ENCODE measurements around the gene PNPLA3.
"Not testable (repeated sequence)": the region's sequence is repeated elsewhere in the genome, so short reads cannot be mapped to it uniquely, and the experiment has no call there.

PNPLA3 gene

DNA sequence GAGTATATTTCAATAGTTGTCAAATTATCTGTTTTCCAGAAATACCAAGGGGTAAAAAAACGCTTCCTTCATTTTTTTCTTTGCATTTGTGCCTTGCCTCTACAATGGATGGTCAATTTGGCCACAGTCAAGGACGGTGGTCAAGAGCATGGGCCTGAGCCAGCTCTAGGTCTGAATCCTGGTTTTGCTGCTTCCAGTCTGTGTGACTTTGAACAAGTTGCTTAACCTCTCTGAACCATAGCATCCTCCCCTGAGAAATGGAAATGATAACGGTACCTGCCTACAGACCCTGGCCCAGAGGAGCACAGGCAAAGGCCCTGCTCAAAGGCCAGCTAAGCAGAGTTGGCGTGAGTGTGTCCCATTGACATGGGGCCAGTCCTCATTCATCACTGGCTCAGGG is 34.9 kb upstream of the PNPLA3 start:
- no peak overlapping the region for H3K27ac ChIP-seq
- no peak overlapping the region for H3K4me3 ChIP-seq

DNA sequence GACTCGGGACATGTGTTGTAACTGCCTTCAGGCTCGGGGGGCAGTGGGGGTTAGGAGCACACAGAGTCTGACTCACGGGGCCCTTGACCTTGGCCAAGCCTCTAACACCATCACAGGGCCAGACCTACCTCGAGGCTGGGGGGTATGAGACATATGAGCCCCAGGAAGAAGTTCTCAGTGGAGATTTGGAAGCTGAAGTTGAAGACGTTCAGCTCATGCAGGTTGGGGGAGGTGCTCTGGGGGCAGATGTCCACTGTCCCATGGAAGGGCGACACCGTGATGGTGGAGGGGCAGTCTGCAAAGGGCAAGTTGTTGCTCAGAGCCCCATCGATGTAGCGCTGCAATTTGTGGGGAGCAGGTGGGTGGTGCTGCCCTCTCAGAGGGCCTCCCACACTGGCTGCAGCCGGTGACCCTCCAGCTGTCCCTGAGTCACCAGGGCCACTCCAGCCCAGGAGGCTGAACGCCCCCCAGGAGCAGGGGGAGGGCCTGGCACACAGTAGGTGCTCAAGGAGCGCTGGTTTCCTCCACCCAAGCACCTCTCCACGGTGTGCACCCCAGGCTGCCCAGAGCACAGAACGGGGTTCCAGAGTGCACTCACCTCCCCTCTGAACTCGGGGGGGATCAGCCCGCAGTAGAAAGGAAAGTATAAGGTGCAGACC is 34.3 kb upstream of the PNPLA3 start:
- no peak overlapping the region for H3K4me3 ChIP-seq
- no peak overlapping the region for H3K27ac ChIP-seq

DNA sequence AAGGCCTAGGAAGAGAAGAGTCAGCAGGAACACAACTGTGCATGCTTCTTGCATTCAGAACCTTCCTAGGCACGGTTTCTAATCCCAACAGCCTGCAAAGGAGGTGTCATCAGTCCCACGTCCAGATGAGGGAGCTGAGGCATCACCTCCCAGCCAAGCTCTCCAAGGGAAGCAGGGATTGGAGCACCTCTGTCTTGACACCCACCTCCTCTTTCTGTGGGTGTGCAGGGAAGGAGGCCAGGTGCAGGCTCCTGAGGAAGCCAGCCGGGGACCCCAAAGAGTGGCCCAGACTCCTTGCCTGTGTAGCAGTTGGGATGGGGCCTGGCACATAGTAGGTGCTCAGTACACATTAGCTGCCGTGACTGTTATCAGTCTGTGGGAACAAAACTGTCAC is 33.7 kb upstream of the PNPLA3 start:
- Histone ChIP-seq H3K4me3 (no peak overlapping the region), H3K27ac (no peak overlapping the region)

DNA sequence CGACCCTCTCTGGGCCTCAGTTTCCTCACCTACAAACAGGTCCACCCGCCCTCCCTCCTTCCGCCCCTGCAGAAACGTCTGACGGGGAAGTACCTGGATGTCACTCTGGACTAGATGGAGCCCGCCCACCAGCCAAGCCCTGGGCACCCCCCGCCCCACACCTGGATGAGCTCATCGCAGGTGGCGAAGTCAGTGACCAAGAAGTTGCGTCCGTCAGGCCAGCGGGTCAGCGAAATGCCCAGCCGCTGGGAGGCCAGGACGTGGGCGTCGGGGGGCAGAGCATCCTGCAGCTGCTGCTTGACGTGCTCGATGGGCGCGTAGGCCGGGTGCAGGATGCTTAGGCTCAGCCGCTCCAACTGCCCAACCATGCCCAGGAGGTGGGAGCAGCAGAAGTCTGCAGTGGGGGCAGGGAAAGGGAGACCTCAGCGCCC is 32.7 kb upstream of the PNPLA3 start:
- Histone ChIP-seq H3K4me3 (peak overlapping the region in 1 of 7 experiments; percentile 18), H3K27ac (peak overlapping the region in 1 of 21 experiments; percentile 26)

DNA sequence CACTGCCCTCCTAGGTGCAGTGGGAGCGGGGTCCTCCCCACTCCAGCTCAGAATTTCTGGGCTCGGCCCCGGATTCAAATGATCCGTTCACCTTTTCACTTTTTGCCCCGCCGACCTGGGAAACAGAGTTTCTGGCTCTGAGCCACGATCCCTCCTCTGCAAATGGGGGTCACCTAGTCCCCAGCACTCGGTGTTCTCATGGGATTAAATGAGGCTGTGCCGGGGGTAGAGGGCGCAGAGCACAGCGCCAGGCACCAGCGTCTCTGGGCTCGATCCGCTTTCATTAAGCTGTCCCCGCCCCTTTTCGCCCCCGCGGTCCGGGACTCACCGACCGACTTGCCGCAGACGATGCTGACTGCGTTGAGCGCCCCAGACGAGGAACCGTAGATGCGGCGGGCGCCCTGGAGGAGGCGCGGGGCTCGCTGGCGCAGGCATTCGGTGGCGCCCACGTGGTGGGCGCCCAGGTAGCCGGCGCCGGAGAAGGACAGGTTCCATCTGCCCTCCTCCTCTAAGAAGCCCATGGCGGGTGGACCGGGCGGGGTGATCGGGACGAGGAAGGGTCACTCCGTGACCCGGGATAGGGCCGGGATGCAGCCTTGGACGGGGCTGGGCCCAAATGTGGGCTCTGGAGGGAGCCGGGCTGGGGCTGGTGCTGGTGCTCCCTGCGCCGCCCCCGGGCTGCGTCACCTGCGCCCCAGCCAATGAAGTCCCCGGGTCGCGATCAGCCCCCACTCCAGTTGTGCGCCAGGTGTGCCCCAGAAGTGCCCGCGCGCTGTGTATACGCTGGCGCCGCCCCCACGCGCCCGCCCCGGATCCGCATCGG is 32.0 kb upstream of the PNPLA3 start, which contains the start of gene PNPLA5:
PNPLA5 (minus strand) TSS at position 654 of the 823 bp plus-strand sequence; CDS start at position 521, 133 bp downstream.
- peak within 1 kb of the TSS in 1 of 7 experiments; percentile 18 for H3K4me3 ChIP-seq
- peak within 1 kb of the TSS in 1 of 21 experiments; percentile 26 for H3K27ac ChIP-seq

DNA sequence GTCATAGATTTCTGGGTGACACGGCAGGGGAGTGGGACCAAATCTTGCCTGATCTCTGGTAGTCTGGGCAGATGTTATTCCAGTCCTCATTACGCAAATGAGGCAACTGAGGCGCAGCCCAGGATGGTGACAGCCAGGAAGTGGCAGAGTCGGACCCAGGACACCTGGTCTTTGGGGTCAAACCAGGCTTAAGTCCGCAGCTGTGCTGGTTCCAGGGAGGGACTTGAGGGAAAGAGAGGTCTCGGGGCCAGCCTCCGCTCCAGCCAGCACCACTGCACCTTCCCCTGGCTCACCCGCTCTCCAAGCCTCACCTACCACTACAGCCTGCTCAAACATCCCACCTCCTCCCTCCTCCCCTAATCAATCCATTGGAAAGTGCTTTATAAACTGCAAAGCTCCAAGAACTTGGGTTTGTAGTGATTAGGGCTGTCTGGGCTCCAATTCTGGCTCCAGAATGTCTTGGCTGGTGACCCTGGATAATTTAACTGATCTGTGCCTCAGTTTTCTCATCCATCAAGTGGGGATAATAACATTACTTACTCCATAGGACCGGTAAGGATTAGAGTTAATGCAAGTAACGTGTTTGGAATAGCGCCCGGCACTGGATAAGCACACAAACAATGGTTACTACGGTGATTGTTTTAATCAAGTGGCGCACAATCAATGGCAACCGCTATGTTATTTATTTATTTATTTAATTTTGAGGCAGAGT is 31.3 kb upstream of the PNPLA3 start:
- H3K4me3 ChIP-seq = no peak overlapping the region
- no peak overlapping the region for H3K27ac ChIP-seq

DNA sequence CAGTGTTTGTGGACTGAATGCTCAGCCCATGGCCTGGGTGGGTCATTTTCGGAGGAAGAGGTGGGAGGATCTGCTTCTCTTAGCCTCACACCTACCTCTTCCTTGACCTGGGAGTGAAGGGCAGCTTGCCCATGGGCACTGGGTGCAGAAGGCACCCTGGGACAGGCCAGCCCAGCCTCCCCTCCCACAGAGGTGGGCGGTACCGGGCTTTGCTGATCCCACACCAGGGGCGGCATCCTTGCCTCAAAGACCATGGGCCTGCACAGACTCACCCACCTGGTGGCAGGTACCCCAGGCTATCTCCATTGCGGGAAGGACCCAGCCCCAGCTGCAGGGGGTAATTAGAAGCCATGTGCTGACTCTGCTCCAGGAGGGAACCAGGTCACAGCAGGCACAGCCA is 30.3 kb upstream of the PNPLA3 start:
- Histone ChIP-seq H3K4me3 (no peak overlapping the region), H3K27ac (no peak overlapping the region)

DNA sequence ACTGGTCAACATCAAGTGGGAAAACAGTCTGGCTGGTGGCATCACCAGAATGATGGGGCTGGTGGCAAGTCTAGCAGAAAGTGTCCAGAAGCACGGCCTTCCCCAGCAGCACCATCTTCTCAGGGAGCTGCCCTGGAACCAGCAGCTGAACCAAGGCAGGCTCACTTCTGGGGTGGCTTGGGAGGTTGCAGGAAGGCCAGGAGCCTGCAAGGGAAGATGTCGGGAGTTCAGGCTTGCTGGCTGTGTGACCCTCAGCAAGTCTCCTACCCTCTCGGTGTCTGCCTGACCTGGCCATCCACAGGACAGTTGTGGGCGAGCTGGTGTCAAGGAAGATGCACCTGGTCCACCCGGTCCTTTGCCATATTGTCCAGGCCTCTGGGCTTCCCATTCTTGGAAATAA is 29.5 kb upstream of the PNPLA3 start:
- Histone ChIP-seq H3K4me3 (no peak overlapping the region), H3K27ac (no peak overlapping the region)

DNA sequence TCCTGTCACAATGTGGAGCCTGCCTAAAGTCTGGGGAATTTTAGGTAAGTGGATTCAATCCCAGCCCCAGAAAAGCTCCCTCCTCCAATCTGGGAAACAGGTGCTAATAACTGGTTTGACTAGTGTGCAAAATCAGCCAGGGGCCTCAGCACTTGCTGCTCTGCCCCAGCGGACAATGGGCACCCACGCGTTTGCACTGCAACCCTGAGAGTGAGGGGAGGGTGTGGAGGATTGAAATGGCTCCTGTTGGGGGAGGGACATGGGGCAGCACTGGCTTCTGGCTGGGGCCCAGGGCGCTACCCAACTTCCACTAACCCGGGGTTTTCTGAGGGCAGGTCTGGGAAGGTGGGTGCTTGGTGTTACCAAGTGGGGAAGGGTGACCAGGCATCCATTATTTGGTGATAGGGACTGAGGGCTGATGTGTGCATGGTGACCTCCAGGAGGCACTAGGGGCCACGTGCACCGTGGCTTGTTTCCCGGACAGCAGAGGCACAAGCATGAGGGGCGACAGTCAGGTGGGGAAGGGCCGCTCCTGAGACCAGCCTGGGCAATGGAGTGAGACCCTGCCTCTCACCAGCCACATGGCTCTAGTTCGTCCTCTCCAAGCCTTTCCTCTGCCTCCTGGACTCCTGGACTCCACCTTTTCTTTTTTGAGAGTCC is 27.5 kb upstream of the PNPLA3 start:
- no peak overlapping the region for H3K4me3 ChIP-seq
- no peak overlapping the region for H3K27ac ChIP-seq

DNA sequence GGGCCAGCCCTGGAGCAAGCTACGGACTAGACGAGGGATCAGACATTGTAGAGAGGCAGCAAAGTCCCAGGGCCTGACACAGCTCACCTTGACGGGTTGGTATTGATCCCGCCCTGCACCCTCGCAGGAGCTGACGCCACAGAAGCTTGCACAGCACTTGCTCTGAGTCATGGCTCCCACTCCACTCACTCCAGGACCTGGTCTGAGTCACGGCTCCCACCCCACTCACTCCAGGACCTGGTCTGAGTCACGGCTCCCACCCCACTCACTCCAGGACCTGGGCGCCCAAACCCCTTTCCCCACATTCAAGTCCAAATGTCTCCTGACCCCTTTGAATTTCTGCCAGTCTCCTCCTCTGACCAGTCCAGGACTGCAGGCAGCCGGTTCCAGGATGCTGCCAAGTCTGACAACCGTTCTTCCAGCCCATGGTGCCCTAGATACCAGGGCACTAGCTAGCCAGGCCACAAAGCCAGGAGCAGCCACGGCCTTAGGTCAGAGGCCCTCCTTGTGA is 25.8 kb upstream of the PNPLA3 start:
- Histone ChIP-seq H3K27ac (peak overlapping the region in 1 of 21 experiments; percentile 12), H3K4me3 (no peak overlapping the region)

DNA sequence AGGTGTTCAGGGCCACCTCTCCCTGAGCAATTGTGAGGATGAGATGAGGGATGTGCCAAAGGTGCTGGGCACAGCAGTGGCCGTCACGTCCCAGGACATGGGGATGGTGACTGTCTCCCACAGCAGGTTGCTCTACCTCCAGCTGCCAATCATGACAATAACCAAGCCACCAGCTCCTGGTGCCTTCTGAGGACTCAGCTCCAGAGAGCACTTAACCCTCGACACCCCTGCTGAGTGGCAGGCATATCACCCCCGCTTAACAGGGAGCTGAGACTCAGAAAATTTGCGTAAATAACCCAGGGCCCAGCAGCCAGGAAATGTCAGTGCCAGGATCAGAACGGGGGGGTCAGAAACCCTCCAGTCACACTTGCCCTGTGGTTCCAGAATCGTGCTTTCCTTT is 23.4 kb upstream of the PNPLA3 start:
- no peak overlapping the region for H3K4me3 ChIP-seq
- no peak overlapping the region for H3K27ac ChIP-seq

DNA sequence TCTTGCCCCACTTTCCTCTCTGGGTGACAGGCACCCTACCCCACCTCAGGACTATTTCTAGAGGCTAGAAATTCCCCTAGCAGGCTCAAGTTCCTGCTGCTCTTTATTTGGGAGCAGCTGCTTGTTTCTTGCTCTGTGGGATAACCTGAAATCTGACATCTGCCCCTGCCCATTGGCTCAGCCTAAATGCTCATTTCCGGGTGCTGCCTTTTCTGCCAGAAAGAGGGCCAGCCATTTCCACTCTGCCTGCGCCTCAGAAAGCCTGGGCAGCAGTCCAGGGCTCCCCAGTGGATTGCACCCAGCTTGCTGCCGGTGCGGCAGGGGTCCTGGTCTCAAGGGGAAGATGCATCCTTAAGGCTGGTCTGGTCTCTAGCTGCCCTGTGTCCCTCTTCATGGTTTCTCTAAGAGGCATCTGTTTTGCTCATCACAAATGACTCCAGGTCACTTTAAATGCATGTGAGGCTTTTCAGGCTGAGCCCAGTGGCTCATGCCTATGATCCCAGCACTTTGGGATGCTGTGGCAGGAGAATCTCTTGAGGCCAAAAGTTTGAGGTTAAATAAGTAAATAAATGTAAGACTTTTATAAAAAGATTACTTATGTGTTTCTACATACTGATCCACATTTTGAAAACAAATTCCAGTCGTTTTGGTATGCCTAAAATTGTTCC is 21.5 kb upstream of the PNPLA3 start:
- Histone ChIP-seq H3K27ac (peak overlapping the region in 1 of 21 experiments; percentile 5), H3K4me3 (no peak overlapping the region)

DNA sequence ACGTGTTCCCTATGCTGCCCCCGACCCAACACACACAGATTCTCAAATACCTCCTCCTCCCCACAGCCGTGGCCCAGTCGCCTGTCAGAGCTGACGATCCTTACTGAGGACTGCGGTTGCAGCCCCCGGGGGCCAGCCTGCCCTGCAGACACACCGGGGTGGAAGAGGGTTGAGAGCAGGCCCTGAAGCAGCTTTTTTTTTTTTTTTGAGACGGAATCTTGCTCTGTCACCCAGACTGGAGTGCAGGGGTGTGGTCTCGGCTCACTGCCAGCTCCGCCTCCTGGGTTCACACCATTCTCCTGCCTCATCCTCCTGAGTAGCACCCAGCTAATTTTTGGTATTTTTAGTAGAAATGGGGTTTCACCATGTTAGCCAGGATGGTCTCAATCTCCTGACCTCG is 20.6 kb upstream of the PNPLA3 start:
- not testable (repeated sequence) for H3K27ac ChIP-seq, H3K4me3 ChIP-seq

DNA sequence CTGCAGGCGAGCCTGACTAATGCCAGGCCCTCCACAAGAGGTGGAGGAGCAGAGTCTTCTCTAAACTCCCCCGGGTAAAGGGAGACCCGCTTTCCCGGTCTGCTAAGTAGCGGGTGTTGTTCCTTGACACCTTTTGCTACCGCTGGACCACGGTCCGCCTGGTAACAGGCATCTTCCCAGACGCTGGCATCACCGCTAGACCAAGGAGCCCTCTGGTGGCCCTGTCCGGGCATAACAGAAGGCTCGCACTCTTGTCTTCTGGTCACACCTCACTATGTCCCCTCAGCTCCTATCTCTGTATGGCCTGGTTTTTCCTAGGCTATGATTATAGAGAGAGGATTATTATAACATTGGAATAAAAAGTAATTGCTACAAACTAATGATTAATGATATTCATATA is 19.2 kb upstream of the PNPLA3 start:
- not testable (repeated sequence) for H3K27ac ChIP-seq, H3K4me3 ChIP-seq

DNA sequence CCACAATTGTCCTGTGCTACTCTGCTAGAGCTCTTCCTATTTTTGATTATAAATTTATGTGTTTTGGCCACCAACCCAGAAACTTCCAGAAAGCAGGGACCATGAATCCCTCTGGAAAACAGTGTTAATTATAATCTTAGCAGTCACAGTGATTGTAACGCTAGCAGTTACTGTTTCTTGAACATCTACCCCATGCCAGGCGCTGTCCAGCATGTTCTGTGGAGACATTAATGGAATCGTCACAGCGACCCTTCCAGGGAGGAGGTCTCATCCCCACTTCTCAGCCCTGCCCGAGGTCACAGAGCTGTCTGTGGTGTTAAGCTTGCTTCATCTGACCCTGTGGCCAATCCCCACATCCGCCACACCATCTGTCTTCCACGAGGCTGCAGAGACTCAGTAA is 17.9 kb upstream of the PNPLA3 start:
- no peak overlapping the region for H3K27ac ChIP-seq

DNA sequence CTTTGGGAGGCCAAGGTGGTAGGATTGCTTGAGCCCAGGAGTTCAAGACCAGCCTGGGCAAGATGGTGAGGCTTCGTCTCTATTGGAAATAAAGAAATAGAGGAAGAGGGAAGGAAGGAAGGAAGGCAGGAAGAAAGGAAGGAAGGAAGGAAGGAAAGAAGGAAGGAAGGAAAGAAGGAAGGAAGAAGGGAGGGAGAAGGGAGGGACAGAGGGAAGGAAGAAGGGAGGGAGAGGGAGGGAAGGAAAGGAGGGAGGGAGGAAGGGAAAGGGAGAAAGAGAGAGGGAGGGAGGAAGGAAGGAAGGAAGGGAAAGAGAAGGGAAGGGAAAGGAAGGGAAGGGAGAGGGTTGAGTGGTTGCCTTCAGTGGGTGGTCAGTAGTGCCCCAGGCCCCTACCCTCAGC is 13.9 kb upstream of the PNPLA3 start:
- H3K27ac ChIP-seq = no peak overlapping the region

More for the DNA sequence above, 17.9 kb upstream of the PNPLA3 start:
- H3K4me3 ChIP-seq = no peak overlapping the region

DNA sequence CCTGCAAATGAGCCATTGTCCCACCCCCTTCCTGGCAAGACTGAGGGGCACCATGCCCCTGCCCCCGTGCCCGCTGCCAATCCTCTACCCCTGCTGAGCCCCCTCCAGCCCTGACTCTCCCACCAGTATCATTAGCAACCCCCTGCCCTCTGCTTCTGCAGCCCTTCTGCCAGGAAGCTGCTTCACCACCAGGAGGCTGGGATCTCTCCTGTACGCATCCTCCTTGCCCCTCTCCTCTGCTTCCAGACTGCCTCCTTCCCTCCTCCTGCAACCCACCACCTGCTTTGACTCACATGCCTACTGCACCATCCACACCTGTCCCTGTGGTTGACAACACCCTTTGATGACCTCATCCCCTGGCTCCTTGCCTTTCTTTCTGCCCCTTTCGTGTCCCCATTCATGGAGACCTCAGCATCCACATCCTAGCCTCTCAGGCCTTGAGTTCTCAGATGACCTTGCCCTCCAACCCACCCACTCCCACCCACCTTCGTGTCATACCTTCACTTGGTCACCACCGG is 13.4 kb upstream of the PNPLA3 start:
- Histone ChIP-seq H3K4me3 (no peak overlapping the region), H3K27ac (no peak overlapping the region)

More for the DNA sequence above, 13.9 kb upstream of the PNPLA3 start:
- no peak overlapping the region for H3K4me3 ChIP-seq

DNA sequence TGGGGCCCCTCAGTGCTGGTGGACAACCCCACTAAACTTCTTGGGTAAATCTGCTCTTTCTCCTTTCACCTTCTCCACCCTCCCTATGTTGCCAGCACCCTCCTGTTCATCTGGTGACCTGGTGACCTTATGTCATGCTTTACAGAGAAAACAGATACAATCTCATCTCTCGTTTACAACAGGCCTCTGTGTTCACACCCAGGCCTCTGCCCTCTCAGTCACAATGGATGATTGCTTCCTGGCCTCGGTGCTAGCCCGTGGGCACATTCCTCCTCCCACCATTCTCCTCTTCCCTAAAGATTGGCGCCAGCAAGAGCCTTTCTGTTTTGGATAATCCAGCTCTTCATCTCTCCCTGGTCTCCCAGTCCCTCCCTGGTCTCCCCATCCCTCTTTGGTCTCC is 12.3 kb upstream of the PNPLA3 start:
- no peak overlapping the region for H3K27ac ChIP-seq
- H3K4me3 ChIP-seq = no peak overlapping the region

DNA sequence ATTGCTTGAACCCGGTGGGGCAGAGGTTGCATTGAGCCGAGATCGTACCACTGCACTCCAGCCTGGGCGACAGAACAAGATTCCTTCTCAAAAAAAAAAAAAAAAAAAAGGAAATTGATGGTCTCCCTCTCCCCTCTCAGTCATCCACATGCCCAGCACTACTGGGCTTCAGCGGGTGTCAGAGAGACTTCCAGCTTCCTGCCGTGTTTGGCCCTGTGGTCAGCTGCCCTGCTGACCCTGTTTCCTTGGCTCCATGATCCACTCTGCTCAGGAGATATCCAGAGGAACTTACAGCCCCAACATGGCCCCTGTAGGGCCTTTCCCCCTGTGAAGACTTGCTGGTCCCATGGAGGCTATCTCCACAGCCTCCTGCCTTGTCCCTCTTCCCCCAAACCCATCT is 6.1 kb upstream of the PNPLA3 start:
- H3K4me3 ChIP-seq = no peak overlapping the region
- H3K27ac ChIP-seq = no peak overlapping the region
